Common myeloid progenitor, CD34-positive (primary cell): Measurements from ENCODE around the gene RABEP2. TPM values are rescaled to one million over a fixed set of nuclear protein-coding genes. Genes with fewer than 3 reads are reported as not detected.
"Not testable (repeated sequence)": the region's sequence is repeated elsewhere in the genome, so short reads cannot be mapped to it uniquely, and the experiment has no call there.

Source experiments
- CTCF ChIA-PET: fragments of 350-600 bp; sonication (Branson Sonifier 250); formaldehyde crosslinking; loops from one replicate; lab custom pipeline; 2021; ENCODE audit warnings: antibody characterized with exemption; lab: Charles Lee
- POLR2A ChIA-PET: fragments of 350-600 bp; sonication (Branson Sonifier 250); formaldehyde crosslinking; loops from one replicate; lab custom pipeline; 2021; ENCODE audit warnings: antibody characterized with exemption; lab: Charles Lee
- DNase-seq, 3 donors: peaks; one replicate each; pipeline versions ENCODE4 v3.0.0 to v3.0.0-alpha.2; 2013
- H3K27ac ChIP-seq, 2 experiments: 1 replicate in 1 of 2; 2 replicates in 1 of 2; pipeline ENCODE4 v1.7.0; 2013; ENCODE audit warnings: inconsistent platforms in 2 of 2, low read length in 2 of 2, mild to moderate bottlenecking in 2 of 2, low read depth in 1 of 2, moderate library complexity in 1 of 2; ENCODE audit not compliant: severe bottlenecking in 2 of 2, insufficient read depth in 1 of 2, poor library complexity in 1 of 2
- H3K27me3 ChIP-seq, 5 experiments: replicated peaks in 2 of 5; 1 replicate in 3 of 5; 2 replicates in 2 of 5; pipeline versions ENCODE4 v1.6.1 to v1.7.0; 2013; ENCODE audit warnings: low read length in 4 of 5, mild to moderate bottlenecking in 2 of 5, moderate library complexity in 2 of 5, inconsistent platforms in 1 of 5; ENCODE audit not compliant: insufficient read depth in 5 of 5, control insufficient read depth in 4 of 5
- H3K36me3 ChIP-seq, 4 experiments: 1 replicate in 2 of 4; 2 replicates in 2 of 4; pipeline versions ENCODE4 v1.6.1 to v1.7.0; 2013; ENCODE audit warnings: low read length in 3 of 4, control low read depth in 1 of 4, mild to moderate bottlenecking in 1 of 4; ENCODE audit not compliant: control insufficient read depth in 4 of 4, insufficient read depth in 4 of 4
- H3K4me1 ChIP-seq, 4 experiments: 1 replicate in 3 of 4; 2 replicates in 1 of 4; pipeline versions ENCODE4 v1.6.1 to v1.7.1; 2013; ENCODE audit warnings: low read length in 3 of 4, mild to moderate bottlenecking in 3 of 4, control low read depth in 1 of 4, inconsistent platforms in 1 of 4, moderate library complexity in 1 of 4; ENCODE audit not compliant: control insufficient read depth in 4 of 4, insufficient read depth in 4 of 4; ENCODE audit errors: control extremely low read depth in 1 of 4
- H3K4me3 ChIP-seq, 7 experiments: 1 replicate in 4 of 7; 2 replicates in 3 of 7; pipeline versions ENCODE4 v1.5.1 to v1.7.0; 2013; ENCODE audit warnings: mild to moderate bottlenecking in 7 of 7, low read length in 6 of 7, moderate library complexity in 6 of 7, inconsistent platforms in 2 of 7, low read depth in 2 of 7, control low read depth in 1 of 7; ENCODE audit not compliant: insufficient read depth in 4 of 7, control insufficient read depth in 1 of 7; ENCODE audit errors: extremely low read depth in 1 of 7
- H3K9me3 ChIP-seq, 5 experiments: 1 replicate in 4 of 5; 2 replicates in 1 of 5; pipeline versions ENCODE4 v1.6.1 to v1.7.1; 2013; ENCODE audit warnings: low read length in 4 of 5, mild to moderate bottlenecking in 2 of 5, inconsistent platforms in 1 of 5, low read depth in 1 of 5, moderate library complexity in 1 of 5; ENCODE audit not compliant: control insufficient read depth in 4 of 5, insufficient read depth in 2 of 5; ENCODE audit errors: control extremely low read depth in 1 of 5
- WGBS: methylation state at CpG from one replicate; pipeline ENCODE4 v1.1.5; 2013; ENCODE audit not compliant: insufficient coverage; 5-methylcytosine and 5-hydroxymethylcytosine counted together
- polyA plus RNA-seq: library from polyadenylated mRNA; unstranded; fragments of 120-200 nt; gene quantifications from one replicate; pipeline ENCODE4 v1.2.1, GENCODE V29; 2013

The RABEP2 gene, protein sequence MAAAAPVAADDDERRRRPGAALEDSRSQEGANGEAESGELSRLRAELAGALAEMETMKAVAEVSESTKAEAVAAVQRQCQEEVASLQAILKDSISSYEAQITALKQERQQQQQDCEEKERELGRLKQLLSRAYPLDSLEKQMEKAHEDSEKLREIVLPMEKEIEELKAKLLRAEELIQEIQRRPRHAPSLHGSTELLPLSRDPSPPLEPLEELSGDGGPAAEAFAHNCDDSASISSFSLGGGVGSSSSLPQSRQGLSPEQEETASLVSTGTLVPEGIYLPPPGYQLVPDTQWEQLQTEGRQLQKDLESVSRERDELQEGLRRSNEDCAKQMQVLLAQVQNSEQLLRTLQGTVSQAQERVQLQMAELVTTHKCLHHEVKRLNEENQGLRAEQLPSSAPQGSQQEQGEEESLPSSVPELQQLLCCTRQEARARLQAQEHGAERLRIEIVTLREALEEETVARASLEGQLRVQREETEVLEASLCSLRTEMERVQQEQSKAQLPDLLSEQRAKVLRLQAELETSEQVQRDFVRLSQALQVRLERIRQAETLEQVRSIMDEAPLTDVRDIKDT
- 18.5 TPM for polyA plus RNA-seq

DNA sequence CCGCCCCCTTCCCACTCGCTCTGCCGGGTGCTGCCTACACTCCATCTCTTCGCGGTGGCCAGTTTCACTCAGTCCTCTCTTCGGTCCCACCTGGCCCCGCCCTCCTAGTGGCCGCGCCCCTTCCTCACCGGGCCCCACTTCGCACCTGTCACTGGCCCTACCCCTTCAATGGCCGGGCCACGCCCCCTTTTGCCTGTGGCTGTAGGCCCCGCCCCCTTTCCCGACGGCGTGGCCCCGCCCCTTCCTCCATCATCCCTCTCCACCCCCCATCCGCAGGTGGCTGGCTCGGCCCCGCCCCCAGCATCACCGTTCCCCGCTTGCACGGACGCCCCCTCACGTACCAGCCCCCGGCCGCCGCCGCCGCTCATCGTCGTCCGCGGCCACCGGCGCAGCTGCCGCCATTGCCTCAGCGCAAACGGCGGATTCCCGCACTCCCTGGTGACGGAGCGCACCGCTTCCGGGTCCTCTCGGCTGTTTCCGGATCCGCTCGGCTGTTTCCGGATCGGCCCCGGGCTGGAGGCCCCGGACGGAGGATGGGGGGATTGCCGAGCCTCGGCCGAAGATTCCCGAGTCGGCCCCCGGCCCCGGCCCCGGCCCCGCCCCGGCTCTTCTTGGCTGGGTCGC is at the start of gene RABEP2:
RABEP2 (minus strand) TSS at position 477 of the 624 bp plus-strand sequence; CDS start at position 402, 75 bp downstream.
- POLR2A ChIA-PET = interaction anchor here (0.7 to 2.1 kb wide), 5 partner anchors 11 to 102 kb away, joined by 3 to 7 read pairs (median 3); partner anchors contain the start of genes ATXN2L and TUFM
- H3K36me3 ChIP-seq = peaks cover 0 to 15% (median 8%) of the 10 kb centered on the region in 4 experiments
- peak; percentile 88 to 94 (median 94) for DNase-seq
- CTCF ChIA-PET = interaction anchor here (0.5 to 2.7 kb wide), 2 partner anchors 46 to 790 kb away, joined by 3 to 8 read pairs; partner anchors contain the start of gene ATP2A1
- no peaks in the 10 kb centered on the region for H3K27me3 ChIP-seq
- WGBS = under 1% methylated on average over 51 of the region's 66 CpGs
- peaks cover 0 to 17% (median 10%) of the 10 kb centered on the region in 4 experiments for H3K4me1 ChIP-seq
- no peaks in the 10 kb centered on the region for H3K9me3 ChIP-seq
- peak within 1 kb of the TSS; percentile 77 to 96 (median 86) for H3K4me3 ChIP-seq
- peak within 1 kb of the TSS; percentile 94 to 96 for H3K27ac ChIP-seq

GRCh38 chr16:28974437-28975157 is 49.6 kb upstream of the RABEP2 start, which contains the start of gene SPNS1:
Gene SPNS1 (plus strand): TSS chr16:28974778. CDS start chr16:28975152, 374 bp downstream.
- H3K9me3 ChIP-seq = no peaks in the 10 kb centered on the region
- H3K36me3 ChIP-seq = peaks cover 2 to 21% (median 11%) of the 10 kb centered on the region in 4 experiments
- peaks cover 0 to 15% (median 12%) of the 10 kb centered on the region in 4 experiments for H3K4me1 ChIP-seq
- peak; percentile 94 to 96 (median 96) for DNase-seq
- POLR2A ChIA-PET = no interaction called here
- CTCF ChIA-PET = interaction anchor here (1.0 to 2.3 kb wide), 8 partner anchors 8 to 49 kb away, joined by 3 to 11 read pairs (median 4); partner anchors contain the start of gene LAT
- peak within 1 kb of the TSS; percentile 72 to 83 for H3K27ac ChIP-seq
- H3K27me3 ChIP-seq = no peaks in the 10 kb centered on the region
- under 1% methylated on average over 54 of the region's 60 CpGs for WGBS
- peak within 1 kb of the TSS; percentile 82 to 99 (median 96) for H3K4me3 ChIP-seq

DNA sequence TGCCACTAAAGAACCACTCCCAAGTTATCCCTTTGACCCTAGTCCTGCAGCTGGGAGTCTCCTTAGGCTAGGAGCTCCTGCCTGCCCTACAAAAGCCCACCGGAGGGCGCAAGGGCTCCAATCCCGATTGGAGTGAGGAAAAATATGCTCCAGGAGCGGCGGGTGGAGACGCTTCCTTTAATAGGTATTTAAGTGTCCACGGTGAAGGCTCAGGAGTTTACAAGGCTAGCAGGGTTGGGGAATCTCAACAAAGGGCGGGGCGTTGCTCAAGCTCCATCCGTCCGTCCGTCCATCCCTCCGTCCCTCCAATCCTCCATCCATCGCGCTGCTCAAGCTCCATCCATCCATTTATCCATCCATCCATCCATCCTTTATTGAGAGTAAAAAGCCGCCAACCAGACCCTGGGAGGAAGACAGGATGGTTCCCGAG is 49.0 kb upstream of the RABEP2 start:
- 0% methylated on average over 16 of the region's 17 CpGs for WGBS
- Histone ChIP-seq H3K9me3 (no peaks in the 10 kb centered on the region), H3K36me3 (peaks cover 2 to 17% (median 9%) of the 10 kb centered on the region in 4 experiments), H3K4me3 (peak overlapping the region; percentile 82 to 99 (median 96)), H3K27me3 (no peaks in the 10 kb centered on the region), H3K4me1 (peaks cover 0 to 15% (median 12%) of the 10 kb centered on the region in 4 experiments), H3K27ac (peak overlapping the region; percentile 72 to 83)
- peak in 2 of 3 donors; percentile 11 to 13 for DNase-seq
- POLR2A ChIA-PET = no interaction called here
- CTCF ChIA-PET = interaction anchor here (0.6 to 2.3 kb wide), 8 partner anchors 9 to 40 kb away, joined by 3 to 11 read pairs (median 4); partner anchors contain the start of gene LAT

- DNase-seq, POLR2A ChIA-PET, H3K4me1 ChIP-seq, H3K4me3 ChIP-seq, H3K9me3 ChIP-seq, H3K27me3 ChIP-seq, H3K27ac ChIP-seq, H3K36me3 ChIP-seq: not testable (repeated sequence)
- WGBS = 100% methylated on average over 2 of the region's 2 CpGs
- CTCF ChIA-PET = interaction anchor here (1.5 kb wide), 1 partner anchor 11 kb away, joined by 3 read pairs; no protein-coding TSS in a partner anchor
These were observed 44.7 kb upstream of the RABEP2 start for GRCh38 chr16:28969696-28970095.

- no peak overlapping the region for H3K4me3 ChIP-seq
- no peaks in the 10 kb centered on the region for H3K27me3 ChIP-seq
- POLR2A ChIA-PET = interaction anchor here (0.6 kb wide), 1 partner anchor 17 kb away, joined by 4 read pairs; no protein-coding TSS in a partner anchor
- H3K9me3 ChIP-seq = no peaks in the 10 kb centered on the region
- no peak overlapping the region for H3K27ac ChIP-seq
- H3K4me1 ChIP-seq = no peaks in the 10 kb centered on the region
- peaks cover 2 to 32% (median 29%) of the 10 kb centered on the region in 4 experiments for H3K36me3 ChIP-seq
- 94% methylated on average over 4 of the region's 4 CpGs for WGBS
- CTCF ChIA-PET = no interaction called here
- DNase-seq = no peak
These were observed 42.1 kb upstream of the RABEP2 start for GRCh38 chr16:28967156-28967555.

DNA sequence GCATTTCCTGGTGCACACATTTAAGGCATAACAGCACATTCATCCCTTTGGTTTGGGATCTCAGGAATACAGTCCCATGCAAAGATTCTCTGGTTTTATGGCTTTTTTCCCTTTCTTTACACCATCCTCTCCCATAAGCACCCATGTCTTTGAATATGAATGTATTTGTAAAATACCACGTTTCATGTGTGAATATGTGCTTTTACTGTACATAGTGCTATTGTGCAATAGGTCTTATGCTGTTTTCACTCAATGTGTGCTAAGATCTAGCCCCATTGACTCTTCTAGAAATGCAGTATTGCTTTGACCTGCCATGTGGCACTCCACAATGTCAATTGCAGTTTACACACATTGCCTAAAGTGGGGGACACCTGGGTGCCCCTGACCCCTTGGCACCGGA is 39.5 kb upstream of the RABEP2 start:
- ChIA-PET CTCF (no interaction called here), POLR2A (no interaction called here)
- Histone ChIP-seq H3K4me1 (no peaks in the 10 kb centered on the region), H3K4me3 (no peak overlapping the region), H3K27ac (no peak overlapping the region), H3K9me3 (no peaks in the 10 kb centered on the region), H3K27me3 (no peaks in the 10 kb centered on the region), H3K36me3 (peaks cover 7 to 53% (median 40%) of the 10 kb centered on the region in 4 experiments)
- WGBS = 100% methylated on average over 1 of the region's 2 CpGs
- DNase-seq = no peak
